ENCODE measurements around the gene IL15. TPM values are rescaled to one million over a fixed set of nuclear protein-coding genes. Genes with fewer than 3 reads are reported as not detected.
"Not testable (repeated sequence)": the region's sequence is repeated elsewhere in the genome, so short reads cannot be mapped to it uniquely, and the experiment has no call there.

Gene IL15
- total RNA-seq, 4 donors from 2014 or later: 0.64 to 3.8 (median 1.6) TPM

DNA sequence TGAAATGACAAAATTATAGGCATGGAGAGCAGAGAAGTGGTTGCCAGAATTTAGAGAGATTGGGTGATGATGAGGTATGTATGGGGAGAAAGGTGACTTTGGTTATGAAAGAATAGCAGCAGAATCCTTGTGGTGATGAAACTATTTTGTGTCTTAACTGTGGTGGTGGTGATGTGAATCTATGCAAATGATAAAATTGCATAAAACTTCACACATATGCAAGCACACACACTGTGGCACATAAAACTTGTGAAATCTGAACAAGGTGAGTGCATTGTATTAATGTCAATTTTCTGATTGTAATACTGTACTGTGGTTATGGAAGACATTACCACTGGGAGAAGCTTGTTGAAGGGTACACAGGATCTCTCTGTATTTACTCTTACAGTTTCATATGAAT, 91.0 kb downstream of the IL15 start:
- no peaks in the 10 kb centered on the region for H3K9me3 ChIP-seq
- H3K4me3 ChIP-seq: no peak overlapping the region
- no peaks in the 10 kb centered on the region for H3K4me1 ChIP-seq
- no peak overlapping the region for H3K27ac ChIP-seq
- no peaks in the 10 kb centered on the region for H3K36me3 ChIP-seq
- H3K27me3 ChIP-seq: no peaks in the 10 kb centered on the region
- no peak for DNase-seq (ENCODE audit: low spot score in 2 of 2)
- TF ChIP-seq POLR2A (IDR thresholded peaks at IDR 0.05) (no peak), POLR2AphosphoS5 (IDR thresholded peaks at IDR 0.05) (no peak), EP300 (IDR thresholded peaks at IDR 0.05) (no peak), CTCF (IDR thresholded peaks at IDR 0.05) (no peak)

DNA sequence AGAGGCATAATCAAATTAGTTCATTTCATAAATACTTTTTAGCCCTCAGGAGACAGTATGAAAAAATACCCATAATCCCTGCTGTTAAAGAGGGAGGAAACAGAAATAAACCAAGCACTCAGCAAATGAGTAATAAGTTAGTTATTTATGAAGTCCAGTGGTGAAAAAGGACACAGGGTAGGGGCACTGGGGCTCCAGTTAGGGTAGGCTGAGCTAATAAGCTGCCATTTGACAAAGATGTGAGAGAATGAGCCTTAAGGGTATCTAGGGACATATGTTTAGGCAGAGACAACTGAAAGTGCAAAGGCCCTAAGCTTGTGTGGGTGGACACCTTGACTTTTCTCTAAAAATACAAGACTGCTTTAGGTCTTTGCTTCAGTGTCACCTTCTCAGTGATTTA, 94.4 kb downstream of the IL15 start:
- TF ChIP-seq EP300 (IDR thresholded peaks at IDR 0.05): no peak
- no peak for TF ChIP-seq POLR2A (IDR thresholded peaks at IDR 0.05)
- no peak for TF ChIP-seq CTCF (IDR thresholded peaks at IDR 0.05)
- no peak for TF ChIP-seq POLR2AphosphoS5 (IDR thresholded peaks at IDR 0.05)
- H3K9me3 ChIP-seq: no peaks in the 10 kb centered on the region
- no peak for DNase-seq (ENCODE audit: low spot score in 2 of 2)

GRCh38 chr4:141731481-141731880, 95.1 kb downstream of the IL15 start:
- Histone ChIP-seq H3K27me3 (no peaks in the 10 kb centered on the region), H3K4me3 (no peak overlapping the region), H3K36me3 (no peaks in the 10 kb centered on the region), H3K4me1 (no peaks in the 10 kb centered on the region), H3K27ac (no peak overlapping the region), H3K9me3 (no peaks in the 10 kb centered on the region)
- TF ChIP-seq POLR2AphosphoS5 (IDR thresholded peaks at IDR 0.05) (no peak), EP300 (IDR thresholded peaks at IDR 0.05) (no peak), CTCF (IDR thresholded peaks at IDR 0.05) (no peak), POLR2A (IDR thresholded peaks at IDR 0.05) (no peak)
- no peak for DNase-seq (ENCODE audit: low spot score in 2 of 2)
- WGBS: 92% methylated on average over 4 of the region's 4 CpGs

More for the DNA sequence above, 94.4 kb downstream of the IL15 start:
- no peaks in the 10 kb centered on the region for H3K36me3 ChIP-seq
- H3K4me1 ChIP-seq: no peaks in the 10 kb centered on the region
- no peak overlapping the region for H3K27ac ChIP-seq
- no peaks in the 10 kb centered on the region for H3K27me3 ChIP-seq
- no peak overlapping the region for H3K4me3 ChIP-seq

GRCh38 chr4:141739636-141740035, 103.3 kb downstream of the IL15 start:
- TF ChIP-seq CTCF (IDR thresholded peaks at IDR 0.05) (no peak), POLR2AphosphoS5 (IDR thresholded peaks at IDR 0.05) (no peak), POLR2A (IDR thresholded peaks at IDR 0.05) (no peak), EP300 (IDR thresholded peaks at IDR 0.05) (no peak)
- H3K9me3 ChIP-seq: peaks cover 7% of the 10 kb centered on the region
- no peaks in the 10 kb centered on the region for H3K36me3 ChIP-seq
- no peaks in the 10 kb centered on the region for H3K27me3 ChIP-seq
- H3K4me1 ChIP-seq: no peaks in the 10 kb centered on the region
- H3K27ac ChIP-seq: no peak overlapping the region
- DNase-seq (ENCODE audit: low spot score in 2 of 2): no peak
- no peak overlapping the region for H3K4me3 ChIP-seq

DNA sequence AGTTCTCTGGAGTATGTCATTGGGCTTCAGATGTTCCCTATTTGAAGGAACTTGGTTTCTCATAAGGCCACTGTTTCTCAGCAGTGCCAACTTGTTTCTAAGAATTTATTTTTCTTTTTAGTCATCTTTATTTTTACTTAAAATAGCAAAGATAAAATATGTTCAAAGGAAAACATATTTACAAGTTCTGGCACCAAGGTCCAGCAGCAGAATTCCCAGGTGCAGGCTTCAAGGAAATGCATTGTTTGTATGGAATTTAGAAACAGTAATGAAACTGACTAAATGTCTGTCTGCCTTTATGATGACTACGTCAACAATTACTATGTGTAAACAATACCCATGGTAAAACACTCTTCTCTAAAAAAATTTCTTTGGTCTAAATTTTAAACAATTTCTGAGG, 109.6 kb downstream of the IL15 start:
- H3K36me3 ChIP-seq: no peaks in the 10 kb centered on the region
- no peak for DNase-seq (ENCODE audit: low spot score in 2 of 2)
- H3K4me3 ChIP-seq: no peak overlapping the region
- H3K4me1 ChIP-seq: no peaks in the 10 kb centered on the region
- TF ChIP-seq POLR2AphosphoS5 (IDR thresholded peaks at IDR 0.05): no peak
- TF ChIP-seq POLR2A (IDR thresholded peaks at IDR 0.05): no peak
- TF ChIP-seq CTCF (IDR thresholded peaks at IDR 0.05): no peak
- no peak for TF ChIP-seq EP300 (IDR thresholded peaks at IDR 0.05)
- no peak overlapping the region for H3K27ac ChIP-seq
- no peaks in the 10 kb centered on the region for H3K9me3 ChIP-seq
- no peaks in the 10 kb centered on the region for H3K27me3 ChIP-seq
- 79% methylated on average over 1 of the region's 1 CpG for WGBS

GRCh38 chr4:141751806-141752205, 115.4 kb downstream of the IL15 start:
- not testable (repeated sequence) for H3K4me1 ChIP-seq; H3K27ac ChIP-seq; DNase-seq (ENCODE audit: low spot score in 2 of 2); H3K4me3 ChIP-seq; H3K27me3 ChIP-seq; H3K9me3 ChIP-seq; H3K36me3 ChIP-seq
- WGBS: 86% methylated on average over 3 of the region's 3 CpGs

Measured in suprapubic skin (tissue), 4 donors.